ENCODE data around the gene PHOX2A.
A peak's percentile ranks its signal among the peaks of the same experiment; 100 is the strongest.
"Not testable (repeated sequence)": the region's sequence is repeated elsewhere in the genome, so short reads cannot be mapped to it uniquely, and the experiment has no call there.

The PHOX2A gene

GRCh38 chr11:72244060-72244360, at the start of gene PHOX2A:
Gene PHOX2A, minus strand, starts transcription at chr11:72244176. Its CDS starts 172 bp downstream, at chr11:72244004.
- DNase-seq (ENCODE audit: low read depth, low spot score) = no peak

GRCh38 chr11:72293391-72293790, 49.4 kb upstream of the PHOX2A start:
- DNase-seq (ENCODE audit: low read depth, low spot score) = no peak

DNA sequence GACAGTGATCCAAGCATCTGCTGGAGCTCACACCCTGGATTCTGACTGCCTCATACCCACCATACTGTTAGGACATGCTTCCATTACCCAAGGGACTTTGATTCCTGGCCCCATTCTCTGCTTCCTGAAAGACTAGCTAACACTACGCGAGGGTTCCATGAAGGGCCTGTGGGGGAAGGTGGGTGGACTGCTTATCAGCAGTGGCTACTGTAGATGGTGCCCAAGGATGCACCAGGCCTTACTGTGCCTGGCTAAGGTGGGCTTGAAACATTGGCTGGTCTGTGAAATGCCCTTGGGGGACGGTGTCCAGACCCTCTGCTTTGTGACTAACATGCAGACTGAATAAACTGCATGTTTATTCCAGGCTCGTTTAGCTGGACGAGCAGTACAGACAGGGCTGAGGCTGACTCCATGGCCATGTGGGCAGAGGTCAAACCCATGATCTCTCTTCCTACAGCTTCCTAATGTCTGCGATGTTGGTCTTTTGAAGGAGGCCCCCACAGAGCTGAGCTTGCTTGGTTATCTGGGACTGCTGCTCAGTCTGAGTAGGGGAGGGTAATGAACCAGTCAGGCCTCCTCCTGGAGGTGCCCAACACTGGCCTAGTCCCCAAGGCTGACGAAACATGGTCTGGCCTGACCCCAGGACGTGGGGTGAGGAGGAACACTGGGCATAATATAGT, 48.3 kb upstream of the PHOX2A start:
- DNase-seq (ENCODE audit: low read depth, low spot score) = no peak

- DNase-seq (ENCODE audit: low read depth, low spot score) = not testable (repeated sequence)
Measured at GRCh38 chr11:72290741-72291140, 46.8 kb upstream of the PHOX2A start.

- DNase-seq (ENCODE audit: low read depth, low spot score) = no peak
Measured at GRCh38 chr11:72287293-72287692, 43.3 kb upstream of the PHOX2A start.

DNA sequence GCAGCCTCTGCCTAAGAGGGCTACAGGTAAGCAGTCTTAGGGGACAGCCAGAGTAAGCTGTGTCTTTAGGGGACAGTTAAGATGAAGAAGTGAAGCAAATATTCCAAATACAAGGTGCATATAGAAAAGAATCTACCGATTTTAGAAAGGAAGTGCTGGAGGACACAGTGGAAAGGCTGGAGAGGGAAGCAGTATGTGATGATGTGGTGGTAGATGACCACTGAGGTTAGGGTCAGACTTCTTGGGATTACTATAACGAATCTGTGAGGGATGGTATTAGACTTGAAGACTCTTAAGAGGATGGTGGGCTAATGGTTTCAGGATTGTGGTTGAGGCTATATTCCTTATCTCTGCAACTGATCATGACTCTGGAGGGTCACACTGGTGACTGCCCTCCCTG, 40.0 kb upstream of the PHOX2A start:
- no peak for DNase-seq (ENCODE audit: low read depth, low spot score)

DNA sequence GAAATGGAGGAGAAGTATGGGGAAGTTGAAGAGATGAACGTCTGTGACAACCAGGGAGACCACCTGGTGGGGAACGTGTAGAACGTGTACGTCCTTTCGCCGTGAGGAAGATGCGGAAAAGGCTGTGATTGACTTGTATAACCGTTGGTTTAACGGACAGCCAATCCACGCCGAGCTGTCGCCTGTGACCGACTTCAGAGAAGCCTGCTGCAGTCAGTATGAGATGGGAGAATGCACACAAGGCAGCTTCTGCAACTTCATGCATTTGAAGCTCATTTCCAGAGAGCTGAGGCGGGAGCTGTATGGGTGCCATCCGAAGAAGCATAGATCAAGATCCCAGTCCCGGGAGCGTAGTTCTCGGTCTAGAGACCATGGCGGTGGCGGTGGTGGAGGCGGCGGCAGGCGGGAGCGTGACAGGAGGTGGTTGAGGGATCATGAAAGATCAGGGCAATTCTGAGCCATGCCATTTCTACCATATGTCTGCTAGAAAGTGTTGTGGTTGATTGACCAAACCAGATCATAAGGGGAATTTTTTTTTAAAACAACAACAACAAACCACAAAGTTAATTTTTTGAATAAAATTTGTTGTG, 36.8 kb upstream of the PHOX2A start:
- DNase-seq (ENCODE audit: low read depth, low spot score) = no peak

GRCh38 chr11:72280037-72280436, 36.1 kb upstream of the PHOX2A start:
- no peak for DNase-seq (ENCODE audit: low read depth, low spot score)

GRCh38 chr11:72278905-72279304, 34.9 kb upstream of the PHOX2A start:
- DNase-seq (ENCODE audit: low read depth, low spot score) = peak; percentile 38

GRCh38 chr11:72274435-72274834, 30.5 kb upstream of the PHOX2A start:
- DNase-seq (ENCODE audit: low read depth, low spot score) = no peak

GRCh38 chr11:72271980-72272379, 28.0 kb upstream of the PHOX2A start:
- DNase-seq (ENCODE audit: low read depth, low spot score) = no peak

DNA sequence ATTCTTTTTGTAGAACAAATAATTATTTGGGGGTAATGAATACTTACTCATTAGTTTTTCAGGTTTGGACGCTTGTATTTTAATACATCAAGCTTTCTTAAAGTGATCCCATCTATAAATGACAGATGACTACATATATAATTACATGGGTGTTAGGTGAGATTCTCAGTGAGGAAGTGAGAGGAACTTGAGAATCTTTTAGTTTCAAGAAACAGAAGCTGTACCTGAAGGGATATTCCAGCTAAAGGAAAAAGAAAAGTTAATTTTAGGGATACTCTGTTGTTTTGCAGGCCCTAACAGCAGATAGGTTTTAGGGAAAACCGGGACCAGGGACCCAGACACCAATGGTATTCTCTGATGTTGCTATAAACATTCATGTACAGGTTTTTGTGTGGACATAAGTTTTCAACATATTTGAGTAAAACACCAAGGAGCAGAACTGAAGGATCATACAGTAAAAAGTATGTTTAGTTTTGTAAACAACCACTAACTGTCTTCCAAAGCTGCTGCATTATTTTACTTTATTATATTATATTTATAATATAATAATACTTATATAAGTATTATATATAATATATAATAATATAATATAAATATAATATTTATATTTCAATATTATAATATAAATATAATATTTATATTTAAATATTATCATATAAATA, 24.1 kb upstream of the PHOX2A start:
- no peak for DNase-seq (ENCODE audit: low read depth, low spot score)

DNA sequence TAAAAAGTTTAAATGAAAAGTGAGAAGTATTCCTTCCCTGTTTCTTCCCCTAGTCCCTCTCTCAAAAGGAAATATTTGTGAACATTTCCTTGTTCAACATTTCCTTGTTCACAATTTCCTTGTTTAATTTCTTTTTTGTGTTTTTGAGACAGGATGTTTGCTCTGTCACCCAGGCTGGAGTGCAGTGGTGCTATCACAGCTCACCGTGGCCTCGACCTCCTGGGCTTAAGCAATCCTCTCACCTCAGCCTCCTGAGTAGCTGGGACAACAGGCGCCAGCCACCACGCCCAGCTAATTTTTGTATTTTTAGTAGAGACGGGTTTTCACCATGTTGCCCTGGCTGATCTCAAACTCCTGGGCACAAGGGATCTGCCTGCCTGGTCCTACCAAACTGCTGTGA, 23.0 kb upstream of the PHOX2A start:
- DNase-seq (ENCODE audit: low read depth, low spot score) = not testable (repeated sequence)

DNA sequence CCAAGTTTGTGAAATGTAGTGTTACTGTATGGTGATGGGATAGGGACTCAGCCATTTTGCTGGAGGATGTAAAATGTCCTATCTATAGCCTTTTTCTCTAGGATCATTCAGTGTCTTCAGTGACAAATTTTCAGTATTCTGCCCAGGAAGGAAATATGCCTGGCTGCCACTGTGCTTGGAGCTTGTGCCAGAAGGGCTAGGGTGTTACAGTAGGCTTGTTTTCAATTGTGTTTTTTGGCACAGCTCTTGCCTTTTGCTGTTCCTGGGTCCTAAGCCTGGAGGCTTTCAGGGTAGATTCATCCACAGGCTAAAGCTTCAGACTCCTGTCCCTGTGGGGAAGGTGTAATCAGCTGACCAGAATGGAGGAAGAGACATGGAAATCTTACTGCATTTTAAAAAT, 22.0 kb upstream of the PHOX2A start:
- DNase-seq (ENCODE audit: low read depth, low spot score) = peak; percentile 44

DNA sequence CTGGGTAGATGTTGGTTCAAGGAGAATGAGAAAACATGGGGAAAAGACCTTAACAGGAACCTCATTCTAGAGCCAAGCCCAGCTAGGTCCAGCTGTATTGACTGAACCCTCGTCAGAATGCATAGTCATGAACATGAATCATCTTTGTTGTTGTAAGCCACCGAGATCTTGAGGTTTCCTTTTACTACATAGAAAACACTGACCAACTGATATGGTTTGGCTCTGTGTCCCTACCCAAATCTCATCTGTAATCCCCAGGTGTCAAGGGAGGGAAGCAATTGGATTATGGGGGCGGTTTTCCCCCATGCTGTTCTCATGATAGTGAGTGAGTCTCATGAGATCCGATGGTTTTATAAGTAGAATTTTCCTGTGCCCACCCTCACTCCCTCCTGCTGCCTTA, 19.4 kb upstream of the PHOX2A start:
- peak; percentile 53 for DNase-seq (ENCODE audit: low read depth, low spot score)

DNA sequence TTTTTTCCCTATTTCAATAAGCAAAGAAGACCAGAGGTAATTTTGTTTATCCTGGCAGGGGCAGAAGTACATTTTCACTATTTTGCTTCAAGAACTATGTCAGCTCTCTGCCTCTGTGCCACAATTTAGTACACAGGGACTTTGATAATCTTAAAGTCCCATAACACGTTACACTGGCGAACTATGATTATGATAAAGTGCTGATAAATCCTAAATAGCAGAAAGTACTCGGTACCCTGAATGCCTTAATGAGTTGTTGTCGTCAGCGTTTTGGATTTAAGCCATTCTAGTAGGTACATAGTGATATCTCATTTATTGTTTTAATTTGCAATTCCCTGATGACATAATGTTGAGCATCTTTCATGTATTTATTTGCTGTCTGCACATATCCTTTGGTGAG, 16.6 kb upstream of the PHOX2A start:
- DNase-seq (ENCODE audit: low read depth, low spot score) = no peak

DNA sequence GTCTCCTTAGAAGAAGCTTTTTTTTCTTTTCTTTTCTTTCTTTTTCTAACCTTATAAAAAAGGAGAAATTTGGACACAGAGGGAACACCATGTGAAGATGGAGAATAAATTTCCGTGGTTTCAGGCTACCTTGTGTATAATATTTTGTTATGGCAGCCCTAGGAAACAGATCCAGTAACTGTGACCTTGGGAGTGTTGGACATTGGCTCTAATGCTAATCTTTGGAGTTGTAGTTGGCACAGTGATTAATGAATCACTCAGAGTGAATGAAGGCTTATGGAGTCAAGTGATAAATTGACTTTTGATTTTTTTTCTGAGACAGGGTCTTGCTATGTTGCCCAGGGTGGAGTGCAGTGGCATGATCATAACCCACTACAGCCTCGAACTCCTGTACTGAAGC, 15.5 kb upstream of the PHOX2A start:
- DNase-seq (ENCODE audit: low read depth, low spot score) = no peak

GRCh38 chr11:72257570-72257969, 13.6 kb upstream of the PHOX2A start:
- DNase-seq (ENCODE audit: low read depth, low spot score) = no peak

- DNase-seq (ENCODE audit: low read depth, low spot score) = no peak
Measured at GRCh38 chr11:72254299-72254993, 10.5 kb upstream of the PHOX2A start.

- DNase-seq (ENCODE audit: low read depth, low spot score) = no peak
Measured at GRCh38 chr11:72253392-72253791, 9.4 kb upstream of the PHOX2A start.

GRCh38 chr11:72251614-72252013, 7.6 kb upstream of the PHOX2A start:
- DNase-seq (ENCODE audit: low read depth, low spot score) = no peak

- no peak for DNase-seq (ENCODE audit: low read depth, low spot score)
Measured at GRCh38 chr11:72250661-72251464, 6.9 kb upstream of the PHOX2A start.
